ENCODE results near the gene ROBO1. TPM values are rescaled to one million over a fixed set of nuclear protein-coding genes. Genes with fewer than 3 reads are reported as not detected.

The ROBO1 gene
- total and polyA plus RNA-seq, 2 experiments from 2014 or later = 18.8 to 31.9 TPM

GRCh38 chr3:79246875-79247724 is 520.7 kb downstream of the ROBO1 start:
- no peak overlapping the region for H3K4me3 ChIP-seq
- H3F3A ChIP-seq (ENCODE audit: insufficient read depth) = peaks cover 10% of the 10 kb centered on the region; the same call in 1 of the 2 replicates
- H4K20me1 ChIP-seq (ENCODE audit: insufficient read depth) = no peaks in the 10 kb centered on the region
- 0 out of 2 replicates have a peak, but pooled peaks cover 3% of the 10 kb centered on the region for H3K9me2 ChIP-seq (ENCODE audit: insufficient read depth)
- H2AFZ ChIP-seq = peak overlapping the region; percentile 60
- no peak overlapping the region for H3K9ac ChIP-seq
- 35 to 38% methylated on average over 8 of the region's 8 CpGs for WGBS, 2 experiments (ENCODE audit: low coverage in 1 of 2, low lambda C conversion rate in 2 of 2, missing lambda C conversion rate in 2 of 2)
- peak overlapping the region; percentile 1; the same call in 1 of the 2 replicates for H3K27ac ChIP-seq
- in situ Hi-C loops (cut with MboI) = no loop called here
- peak overlapping the region; percentile 44 for H3K4me2 ChIP-seq (ENCODE audit: unreplicated experiment)
- no peaks in the 10 kb centered on the region for H3K79me2 ChIP-seq (ENCODE audit: insufficient read depth)
- H3K27me3 ChIP-seq (replicated peaks; ENCODE audit: insufficient read depth) = no peaks in the 10 kb centered on the region
- H3K4me1 ChIP-seq (ENCODE audit: insufficient read depth) = peaks cover 16% of the 10 kb centered on the region
- TF ChIP-seq EZH2 (IDR thresholded peaks at IDR 0.05; ENCODE audit: insufficient read depth, poor library complexity, severe bottlenecking) = no peak
- no peak for TF ChIP-seq EZH2phosphoT487 (IDR thresholded peaks at IDR 0.05; ENCODE audit: insufficient read depth, low read depth)
- H3K9me3 ChIP-seq (ENCODE audit: low read depth) = no peaks in the 10 kb centered on the region
- DNase-seq = peak; percentile 3
- H3K36me3 ChIP-seq (ENCODE audit: low read depth) = no peaks in the 10 kb centered on the region

GRCh38 chr3:79245284-79246138 is 522.3 kb downstream of the ROBO1 start:
- Histone ChIP-seq H3K9me2 (ENCODE audit: insufficient read depth) (0 out of 2 replicates have a peak, but pooled peaks cover 3% of the 10 kb centered on the region), H3K9ac (no peak overlapping the region), H3K27ac (no peak overlapping the region), H4K20me1 (ENCODE audit: insufficient read depth) (no peaks in the 10 kb centered on the region), H3K27me3 (replicated peaks; ENCODE audit: insufficient read depth) (no peaks in the 10 kb centered on the region), H3K4me1 (ENCODE audit: insufficient read depth) (peaks cover 16% of the 10 kb centered on the region), H3K36me3 (ENCODE audit: low read depth) (no peaks in the 10 kb centered on the region), H2AFZ (no peak overlapping the region), H3K79me2 (ENCODE audit: insufficient read depth) (no peaks in the 10 kb centered on the region), H3K4me3 (no peak overlapping the region), H3K4me2 (ENCODE audit: unreplicated experiment) (no peak overlapping the region), H3F3A (ENCODE audit: insufficient read depth) (peaks cover 10% of the 10 kb centered on the region; the same call in 1 of the 2 replicates), H3K9me3 (ENCODE audit: low read depth) (no peaks in the 10 kb centered on the region)
- no peak for TF ChIP-seq EZH2phosphoT487 (IDR thresholded peaks at IDR 0.05; ENCODE audit: insufficient read depth, low read depth)
- no peak for TF ChIP-seq EZH2 (IDR thresholded peaks at IDR 0.05; ENCODE audit: insufficient read depth, poor library complexity, severe bottlenecking)
- WGBS, 2 experiments (ENCODE audit: low coverage in 1 of 2, low lambda C conversion rate in 2 of 2, missing lambda C conversion rate in 2 of 2) = 25 to 38% methylated on average over 1 of the region's 1 CpG
- DNase-seq = no peak
- in situ Hi-C loops (cut with MboI) = no loop called here

- Histone ChIP-seq H3K36me3 (ENCODE audit: low read depth) (no peaks in the 10 kb centered on the region), H3K9ac (no peak overlapping the region), H3K27ac (no peak overlapping the region), H3K4me3 (no peak overlapping the region), H2AFZ (no peak overlapping the region), H3F3A (ENCODE audit: insufficient read depth) (no peaks in the 10 kb centered on the region), H3K4me2 (ENCODE audit: unreplicated experiment) (no peak overlapping the region), H4K20me1 (ENCODE audit: insufficient read depth) (no peaks in the 10 kb centered on the region), H3K79me2 (ENCODE audit: insufficient read depth) (no peaks in the 10 kb centered on the region), H3K9me2 (ENCODE audit: insufficient read depth) (no peaks in the 10 kb centered on the region), H3K9me3 (ENCODE audit: low read depth) (no peaks in the 10 kb centered on the region), H3K4me1 (ENCODE audit: insufficient read depth) (no peaks in the 10 kb centered on the region), H3K27me3 (replicated peaks; ENCODE audit: insufficient read depth) (no peaks in the 10 kb centered on the region)
- WGBS, 2 experiments (ENCODE audit: low coverage in 1 of 2, low lambda C conversion rate in 2 of 2, missing lambda C conversion rate in 2 of 2) = 36 to 41% methylated on average over 1 of the region's 1 CpG
- DNase-seq = peak; percentile 8
- TF ChIP-seq EZH2 (IDR thresholded peaks at IDR 0.05; ENCODE audit: insufficient read depth, poor library complexity, severe bottlenecking) = no peak
- in situ Hi-C loops (cut with MboI) = no loop called here
Observed at GRCh38 chr3:79236496-79236895, 531.3 kb downstream of the ROBO1 start.

GRCh38 chr3:79233431-79234060 is 534.3 kb downstream of the ROBO1 start:
- TF ChIP-seq EZH2 (IDR thresholded peaks at IDR 0.05; ENCODE audit: insufficient read depth, poor library complexity, severe bottlenecking) (no peak), EZH2phosphoT487 (IDR thresholded peaks at IDR 0.05; ENCODE audit: insufficient read depth, low read depth) (no peak)
- Histone ChIP-seq H3K4me1 (ENCODE audit: insufficient read depth) (no peaks in the 10 kb centered on the region), H3K9ac (no peak overlapping the region), H3F3A (ENCODE audit: insufficient read depth) (no peaks in the 10 kb centered on the region), H4K20me1 (ENCODE audit: insufficient read depth) (no peaks in the 10 kb centered on the region), H3K4me3 (no peak overlapping the region), H2AFZ (no peak overlapping the region), H3K27me3 (replicated peaks; ENCODE audit: insufficient read depth) (no peaks in the 10 kb centered on the region), H3K4me2 (ENCODE audit: unreplicated experiment) (no peak overlapping the region), H3K9me3 (ENCODE audit: low read depth) (no peaks in the 10 kb centered on the region), H3K27ac (no peak overlapping the region), H3K9me2 (ENCODE audit: insufficient read depth) (no peaks in the 10 kb centered on the region), H3K79me2 (ENCODE audit: insufficient read depth) (no peaks in the 10 kb centered on the region), H3K36me3 (ENCODE audit: low read depth) (no peaks in the 10 kb centered on the region)
- 77 to 79% methylated on average over 7 of the region's 7 CpGs for WGBS, 2 experiments (ENCODE audit: low coverage in 1 of 2, low lambda C conversion rate in 2 of 2, missing lambda C conversion rate in 2 of 2)
- in situ Hi-C loops (cut with MboI) = no loop called here
- no peak for DNase-seq
